ENCODE results near the gene GAB2. TPM values are rescaled to one million over a fixed set of nuclear protein-coding genes. Genes with fewer than 3 reads are reported as not detected.

The GAB2 gene
- polyA plus RNA-seq, 2 of the 4 experiments (the other 2 are of a cell fraction): 2.8 to 4.7 TPM

DNA sequence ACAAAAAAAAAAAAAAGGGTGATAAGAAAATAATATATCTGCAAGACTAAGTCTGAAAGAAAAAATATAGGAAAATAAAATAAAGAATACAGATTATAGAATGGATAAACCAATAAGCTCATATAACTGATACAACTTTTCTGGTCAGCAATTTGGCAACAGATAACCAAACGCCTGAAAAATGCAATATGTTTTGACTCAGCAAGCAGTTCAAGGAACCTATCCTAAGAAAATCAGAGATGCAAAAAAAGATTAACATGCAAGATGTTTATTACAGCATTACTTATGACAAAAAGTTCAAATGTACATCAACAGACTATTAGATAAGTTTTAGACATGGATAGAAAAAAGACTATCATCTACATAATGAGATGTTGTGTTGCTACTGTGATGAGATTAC is 27.1 kb upstream of the GAB2 start:
- H3K4me3 ChIP-seq: no peak overlapping the region
- H3K4me2 ChIP-seq: no peak overlapping the region
- no peak for DNase-seq (ENCODE audit: low read depth in 1 of 2, low spot score in 1 of 2)
- TF ChIP-seq RNF2 (IDR thresholded peaks at IDR 0.05; ENCODE audit: borderline replicate concordance, low read depth): no peak
- TF ChIP-seq CBX2 (IDR thresholded peaks at IDR 0.05; ENCODE audit: borderline replicate concordance, low read depth): no peak
- TF ChIP-seq ATOH8 (CRISPR knock-in tag; IDR thresholded peaks at IDR 0.05; ENCODE audit: low read depth): no peak
- TF ChIP-seq NFE2L2 (conservative IDR thresholded peaks at IDR 0.05; ENCODE audit: low read length): no peak
- TF ChIP-seq RFX5 (IDR thresholded peaks at IDR 0.05): no peak
- TF ChIP-seq POLR2AphosphoS2 (conservative IDR thresholded peaks at IDR 0.05; ENCODE audit: low read length): no peak
- no peak for TF ChIP-seq PHF8 (IDR thresholded peaks at IDR 0.05; ENCODE audit: borderline replicate concordance, low read depth)
- no peak for TF ChIP-seq MYC (IDR thresholded peaks at IDR 0.05; ENCODE audit: borderline replicate concordance, low read length)
- TF ChIP-seq HOXA7 (CRISPR knock-in tag; IDR thresholded peaks at IDR 0.05): no peak
- TF ChIP-seq FOSB (CRISPR knock-in tag; IDR thresholded peaks at IDR 0.05): no peak
- TF ChIP-seq CEBPB (IDR thresholded peaks at IDR 0.05): no peak
- H3K9me3 ChIP-seq: no peaks in the 10 kb centered on the region
- 91% methylated on average over 1 of the region's 1 CpG for WGBS (ENCODE audit: missing lambda C conversion rate)
- CTCF ChIA-PET: interaction anchor here (1.7 kb wide), 1 partner anchor 120 kb away, joined by 5 read pairs; no protein-coding TSS in a partner anchor
- no peaks in the 10 kb centered on the region for H3K4me1 ChIP-seq
- H3K27ac ChIP-seq: no peak overlapping the region
- no peak for FAIRE-seq
- POLR2A ChIA-PET: no interaction called here
- no peak for ATAC-seq

GRCh38 chr11:78441956-78442355 is 24.3 kb upstream of the GAB2 start:
- Histone ChIP-seq H3K27ac (no peak overlapping the region), H3K9me3 (no peaks in the 10 kb centered on the region), H3K4me2 (no peak overlapping the region), H3K4me1 (no peaks in the 10 kb centered on the region), H3K4me3 (no peak overlapping the region)
- no peak for DNase-seq (ENCODE audit: low read depth in 1 of 2, low spot score in 1 of 2)
- ChIA-PET CTCF (interaction anchor here (0.5 to 1.6 kb wide), 2 partner anchors 10 to 77 kb away, joined by 3 to 5 read pairs; no protein-coding TSS in a partner anchor), POLR2A (no interaction called here)
- ATAC-seq: no peak
- no peak for FAIRE-seq
- 89% methylated on average over 4 of the region's 4 CpGs for WGBS (ENCODE audit: missing lambda C conversion rate)
- no peak for TF ChIP-seq CBX8 (IDR thresholded peaks at IDR 0.05)
- no peak for TF ChIP-seq EP300 (IDR thresholded peaks at IDR 0.05)
- TF ChIP-seq HOXA7 (CRISPR knock-in tag; IDR thresholded peaks at IDR 0.05): no peak
- TF ChIP-seq, protein P1, sequence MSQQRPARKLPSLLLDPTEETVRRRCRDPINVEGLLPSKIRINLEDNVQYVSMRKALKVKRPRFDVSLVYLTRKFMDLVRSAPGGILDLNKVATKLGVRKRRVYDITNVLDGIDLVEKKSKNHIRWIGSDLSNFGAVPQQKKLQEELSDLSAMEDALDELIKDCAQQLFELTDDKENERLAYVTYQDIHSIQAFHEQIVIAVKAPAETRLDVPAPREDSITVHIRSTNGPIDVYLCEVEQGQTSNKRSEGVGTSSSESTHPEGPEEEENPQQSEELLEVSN (IDR thresholded peaks at IDR 0.05; ENCODE audit: borderline replicate concordance, low read depth): no peak
- no peak for TF ChIP-seq JUNB (IDR thresholded peaks at IDR 0.05)

DNA sequence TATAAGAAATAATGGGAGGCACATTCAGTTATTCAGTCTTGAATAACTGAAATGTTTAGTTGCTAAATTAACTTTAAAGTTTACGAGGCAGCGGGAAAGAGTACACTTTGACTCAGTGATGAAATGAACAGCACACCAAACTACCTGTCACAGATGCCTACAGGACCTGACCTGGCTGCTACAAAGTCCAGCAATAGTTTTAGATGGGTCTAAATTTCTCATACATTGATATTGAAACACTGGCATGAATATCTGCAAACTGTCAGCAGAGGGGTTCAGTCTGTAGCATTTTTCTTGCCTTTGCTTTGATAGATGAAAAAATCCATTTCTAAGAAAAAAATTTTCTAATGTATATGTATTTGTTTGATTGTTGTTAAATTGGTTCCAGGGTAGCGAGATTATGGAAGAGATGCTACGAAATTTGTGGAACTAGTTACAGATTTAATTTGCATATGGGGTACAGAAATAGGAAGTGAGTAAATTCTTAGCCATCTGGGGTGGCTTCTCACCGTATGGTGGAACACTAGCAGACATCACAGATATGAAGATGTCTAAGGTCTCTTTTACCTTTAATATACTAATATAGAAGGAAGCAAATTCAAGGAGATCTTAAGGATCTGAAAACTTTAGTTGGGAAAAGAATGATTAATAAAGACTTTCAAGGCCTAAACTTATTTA is 20.8 kb upstream of the GAB2 start:
- ATAC-seq (no peak), FAIRE-seq (no peak), DNase-seq (ENCODE audit: low read depth in 1 of 2, low spot score in 1 of 2) (no peak)
- Histone ChIP-seq H3K4me1 (no peaks in the 10 kb centered on the region), H3K4me2 (no peak overlapping the region), H3K4me3 (no peak overlapping the region), H3K27ac (no peak overlapping the region), H3K9me3 (no peaks in the 10 kb centered on the region)
- CTCF ChIA-PET: no interaction called here
- WGBS (ENCODE audit: missing lambda C conversion rate): 76% methylated on average over 5 of the region's 5 CpGs
- POLR2A ChIA-PET: no interaction called here
- no peak for TF ChIP-seq BCL3 (IDR thresholded peaks at IDR 0.05)
- TF ChIP-seq, protein P2, sequence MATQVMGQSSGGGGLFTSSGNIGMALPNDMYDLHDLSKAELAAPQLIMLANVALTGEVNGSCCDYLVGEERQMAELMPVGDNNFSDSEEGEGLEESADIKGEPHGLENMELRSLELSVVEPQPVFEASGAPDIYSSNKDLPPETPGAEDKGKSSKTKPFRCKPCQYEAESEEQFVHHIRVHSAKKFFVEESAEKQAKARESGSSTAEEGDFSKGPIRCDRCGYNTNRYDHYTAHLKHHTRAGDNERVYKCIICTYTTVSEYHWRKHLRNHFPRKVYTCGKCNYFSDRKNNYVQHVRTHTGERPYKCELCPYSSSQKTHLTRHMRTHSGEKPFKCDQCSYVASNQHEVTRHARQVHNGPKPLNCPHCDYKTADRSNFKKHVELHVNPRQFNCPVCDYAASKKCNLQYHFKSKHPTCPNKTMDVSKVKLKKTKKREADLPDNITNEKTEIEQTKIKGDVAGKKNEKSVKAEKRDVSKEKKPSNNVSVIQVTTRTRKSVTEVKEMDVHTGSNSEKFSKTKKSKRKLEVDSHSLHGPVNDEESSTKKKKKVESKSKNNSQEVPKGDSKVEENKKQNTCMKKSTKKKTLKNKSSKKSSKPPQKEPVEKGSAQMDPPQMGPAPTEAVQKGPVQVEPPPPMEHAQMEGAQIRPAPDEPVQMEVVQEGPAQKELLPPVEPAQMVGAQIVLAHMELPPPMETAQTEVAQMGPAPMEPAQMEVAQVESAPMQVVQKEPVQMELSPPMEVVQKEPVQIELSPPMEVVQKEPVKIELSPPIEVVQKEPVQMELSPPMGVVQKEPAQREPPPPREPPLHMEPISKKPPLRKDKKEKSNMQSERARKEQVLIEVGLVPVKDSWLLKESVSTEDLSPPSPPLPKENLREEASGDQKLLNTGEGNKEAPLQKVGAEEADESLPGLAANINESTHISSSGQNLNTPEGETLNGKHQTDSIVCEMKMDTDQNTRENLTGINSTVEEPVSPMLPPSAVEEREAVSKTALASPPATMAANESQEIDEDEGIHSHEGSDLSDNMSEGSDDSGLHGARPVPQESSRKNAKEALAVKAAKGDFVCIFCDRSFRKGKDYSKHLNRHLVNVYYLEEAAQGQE (IDR thresholded peaks at IDR 0.05): no peak
- no peak for TF ChIP-seq ZNF302 (CRISPR knock-in tag; IDR thresholded peaks at IDR 0.05)
- no peak for TF ChIP-seq MAX (IDR thresholded peaks at IDR 0.05)
- TF ChIP-seq, protein P3, sequence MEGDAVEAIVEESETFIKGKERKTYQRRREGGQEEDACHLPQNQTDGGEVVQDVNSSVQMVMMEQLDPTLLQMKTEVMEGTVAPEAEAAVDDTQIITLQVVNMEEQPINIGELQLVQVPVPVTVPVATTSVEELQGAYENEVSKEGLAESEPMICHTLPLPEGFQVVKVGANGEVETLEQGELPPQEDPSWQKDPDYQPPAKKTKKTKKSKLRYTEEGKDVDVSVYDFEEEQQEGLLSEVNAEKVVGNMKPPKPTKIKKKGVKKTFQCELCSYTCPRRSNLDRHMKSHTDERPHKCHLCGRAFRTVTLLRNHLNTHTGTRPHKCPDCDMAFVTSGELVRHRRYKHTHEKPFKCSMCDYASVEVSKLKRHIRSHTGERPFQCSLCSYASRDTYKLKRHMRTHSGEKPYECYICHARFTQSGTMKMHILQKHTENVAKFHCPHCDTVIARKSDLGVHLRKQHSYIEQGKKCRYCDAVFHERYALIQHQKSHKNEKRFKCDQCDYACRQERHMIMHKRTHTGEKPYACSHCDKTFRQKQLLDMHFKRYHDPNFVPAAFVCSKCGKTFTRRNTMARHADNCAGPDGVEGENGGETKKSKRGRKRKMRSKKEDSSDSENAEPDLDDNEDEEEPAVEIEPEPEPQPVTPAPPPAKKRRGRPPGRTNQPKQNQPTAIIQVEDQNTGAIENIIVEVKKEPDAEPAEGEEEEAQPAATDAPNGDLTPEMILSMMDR (IDR thresholded peaks at IDR 0.05): no peak
- no peak for TF ChIP-seq GATA3 (IDR thresholded peaks at IDR 0.05; ENCODE audit: borderline replicate concordance)
- no peak for TF ChIP-seq JUN (IDR thresholded peaks at IDR 0.05)
